ENCODE results near the gene RNF144A. TPM values are rescaled to one million over a fixed set of nuclear protein-coding genes. Genes with fewer than 3 reads are reported as not detected.

The RNF144A gene
- total and polyA plus RNA-seq, 2 donors (not counting 3 experiments of a cell fraction or from before 2014, with no cell fraction given), result 9.7 to 28.8 TPM

GRCh38 chr2:6888724-6889123 lies 28.5 kb upstream of the RNF144A start:
- H3K9ac ChIP-seq (replicated peaks; ENCODE audit: extremely low read depth, insufficient read depth, low read length), result no peak overlapping the region
- no peak overlapping the region for H3K4me2 ChIP-seq (ENCODE audit: insufficient read depth, low read length)
- H3K4me3 ChIP-seq (replicated peaks in 1 of 3; ENCODE audit: insufficient read depth in 1 of 3, low read depth in 1 of 3, low read length in 3 of 3), result no peak overlapping the region
- H2AFZ ChIP-seq (ENCODE audit: low read depth, low read length), result no peak overlapping the region
- no TSS peak for BruUV-seq (replicated peaks)
- intact Hi-C loops (cut with micrococcal nuclease), result no loop called here
- no peaks in the 10 kb centered on the region for H3K9me3 ChIP-seq (replicated peaks; ENCODE audit: control insufficient read depth, insufficient read depth, low read length)
- no peaks in the 10 kb centered on the region for H3K4me1 ChIP-seq (ENCODE audit: control insufficient read depth, extremely low read depth, insufficient read depth, low read length)
- ChIA-PET POLR2A (no interaction called here), CTCF (interaction anchor here (1.5 kb wide), 1 partner anchor 8 kb away, joined by 10 read pairs; no protein-coding TSS in a partner anchor)
- dilution Hi-C loops (cut with MboI; ENCODE audit: extremely low pct_ligation_motif_present, low sequenced_read_pairs), result no loop called here
- DNase-seq (ENCODE audit: low read depth, low spot score) (no peak), FAIRE-seq (no peak)
- H3K9me1 ChIP-seq (replicated peaks; ENCODE audit: control insufficient read depth, extremely low read depth, insufficient read depth, low read length), result no peaks in the 10 kb centered on the region
- TF ChIP-seq EZH2 (IDR thresholded peaks at IDR 0.05; ENCODE audit: borderline replicate concordance, low read depth, low read length, severe bottlenecking) (no peak), POLR2AphosphoS5 (IDR thresholded peaks at IDR 0.05; ENCODE audit: insufficient read depth, low read depth, low read length) (no peak), CTCF (IDR thresholded peaks at IDR 0.05; ENCODE audit: extremely low read depth in 1 of 2, insufficient read depth in 1 of 2, low read depth in 1 of 2, low read length in 2 of 2) (no peak), JUN (IDR thresholded peaks at IDR 0.05; ENCODE audit: borderline replicate concordance, insufficient read depth, insufficient read length, low read depth) (no peak), FOS (IDR thresholded peaks at IDR 0.05; ENCODE audit: borderline replicate concordance, insufficient read depth, low read length) (no peak), MYC (IDR thresholded peaks at IDR 0.05; ENCODE audit: low read depth, low read length) (no peak), POLR2A (IDR thresholded peaks at IDR 0.05; ENCODE audit: low read depth, low read length) (no peak), GATA2 (IDR thresholded peaks at IDR 0.05; ENCODE audit: insufficient read depth, insufficient read length, low read depth, low read length) (no peak)
- TF ChIP-seq, protein P1, sequence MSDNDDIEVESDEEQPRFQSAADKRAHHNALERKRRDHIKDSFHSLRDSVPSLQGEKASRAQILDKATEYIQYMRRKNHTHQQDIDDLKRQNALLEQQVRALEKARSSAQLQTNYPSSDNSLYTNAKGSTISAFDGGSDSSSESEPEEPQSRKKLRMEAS (IDR thresholded peaks at IDR 0.05; ENCODE audit: insufficient read depth, insufficient read length), result no peak
- peaks cover 0 to under 1% of the 10 kb centered on the region in 2 experiments for H3K27me3 ChIP-seq (ENCODE audit: control insufficient read depth in 2 of 2, insufficient read depth in 2 of 2, low read length in 2 of 2)
- no peaks in the 10 kb centered on the region for H3K79me2 ChIP-seq (ENCODE audit: control insufficient read depth, insufficient read depth, low read length)
- no peaks in the 10 kb centered on the region for H4K20me1 ChIP-seq (replicated peaks; ENCODE audit: control insufficient read depth, extremely low read depth, insufficient read depth, low read length)
- H3K36me3 ChIP-seq (ENCODE audit: control insufficient read depth in 2 of 2, extremely low read depth in 1 of 2, insufficient read depth in 2 of 2, low read length in 2 of 2), result no peaks in the 10 kb centered on the region
- no peak overlapping the region for H3K27ac ChIP-seq (ENCODE audit: insufficient read depth, low read depth, low read length)

Measured in endothelial cell of umbilical vein (primary cell).